ENCODE data around the gene SPRR2A. TPM values are rescaled to one million over a fixed set of nuclear protein-coding genes. Genes with fewer than 3 reads are reported as not detected.
"Not testable (repeated sequence)": the region's sequence is repeated elsewhere in the genome, so short reads cannot be mapped to it uniquely, and the experiment has no call there.

Gene SPRR2A
- total RNA-seq, 6 experiments from 2014 or later, result not detected

DNA sequence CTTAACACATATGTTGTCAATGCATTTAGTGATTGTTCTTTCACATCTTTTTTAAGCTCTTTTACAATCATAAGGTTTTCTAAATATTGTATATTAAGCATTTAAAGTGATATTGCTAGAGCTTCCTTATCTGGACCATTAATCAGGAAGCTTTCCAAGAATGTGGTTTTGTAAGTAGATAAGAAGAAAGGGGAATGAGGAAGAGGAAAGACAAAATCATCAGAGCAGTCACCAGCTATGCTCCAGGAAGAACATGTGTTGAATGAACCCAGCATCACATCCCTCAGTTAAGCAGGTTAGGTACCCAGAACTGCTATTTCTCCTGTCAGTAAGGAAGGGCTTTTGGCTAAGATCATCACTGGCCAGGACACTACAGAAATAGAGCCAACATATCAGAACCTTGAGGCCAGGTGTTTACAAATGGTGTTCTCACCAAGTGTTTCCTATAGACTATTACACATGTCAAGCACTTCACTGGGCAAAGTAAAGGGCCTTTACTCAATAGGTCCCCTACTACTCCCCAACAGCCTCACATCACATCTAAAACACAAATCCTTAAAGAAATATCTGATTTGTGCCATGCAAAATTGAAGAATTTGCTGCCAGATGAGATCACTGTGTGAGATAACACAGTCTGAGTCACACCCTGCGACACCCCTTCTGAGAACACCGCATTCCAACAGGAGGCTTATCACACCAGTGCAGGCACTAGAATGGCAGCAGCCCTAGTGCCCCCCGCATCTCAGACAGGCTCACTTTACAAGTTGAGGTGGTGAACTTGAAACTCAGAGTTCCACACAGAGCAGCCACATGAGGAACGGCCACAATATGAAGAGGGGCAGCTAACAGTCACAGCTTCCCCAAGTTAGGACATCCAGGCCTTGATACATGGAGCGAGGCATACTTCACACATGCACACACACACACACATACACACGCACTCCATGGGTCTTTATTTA, 1.8 kb upstream of the SPRR2A start:
- no peak for TF ChIP-seq CTCF (IDR thresholded peaks at IDR 0.05)
- Mint-ChIP-seq H3K27me3 (ENCODE audit: insufficient read depth) (peaks cover 2% of the 10 kb centered on the region; the same call in 1 of the 2 replicates), H3K9me3 (no peaks in the 10 kb centered on the region; the same call in 1 of the 2 replicates), H3K36me3 (ENCODE audit: low read depth) (no peaks in the 10 kb centered on the region), H3K27ac (no peak overlapping the region), H3K4me1 (ENCODE audit: low read depth) (no peaks in the 10 kb centered on the region), H3K4me3 (no peak overlapping the region)
- no peak for DNase-seq

GRCh38 chr1:153058154-153058553, 842 bp upstream of the SPRR2A start:
- Mint-ChIP-seq H3K9me3 (no peaks in the 10 kb centered on the region; the same call in 1 of the 2 replicates), H3K4me1 (ENCODE audit: low read depth) (no peaks in the 10 kb centered on the region), H3K27me3 (ENCODE audit: insufficient read depth) (peaks cover 2% of the 10 kb centered on the region; the same call in 1 of the 2 replicates), H3K4me3 (no peak overlapping the region), H3K36me3 (ENCODE audit: low read depth) (no peaks in the 10 kb centered on the region), H3K27ac (no peak overlapping the region)
- TF ChIP-seq CTCF (IDR thresholded peaks at IDR 0.05), result no peak
- DNase-seq, result no peak

GRCh38 chr1:153056111-153056510, 1.2 kb downstream of the SPRR2A start:
- not testable (repeated sequence) for H3K27ac Mint-ChIP-seq; H3K4me1 Mint-ChIP-seq (ENCODE audit: low read depth); H3K9me3 Mint-ChIP-seq; DNase-seq; H3K27me3 Mint-ChIP-seq (ENCODE audit: insufficient read depth); H3K4me3 Mint-ChIP-seq; H3K36me3 Mint-ChIP-seq (ENCODE audit: low read depth)

GRCh38 chr1:153049211-153049610, 8.1 kb downstream of the SPRR2A start:
- Mint-ChIP-seq H3K9me3 (peaks cover 17% of the 10 kb centered on the region), H3K27me3 (ENCODE audit: insufficient read depth) (no peaks in the 10 kb centered on the region), H3K4me3 (no peak overlapping the region), H3K4me1 (ENCODE audit: low read depth) (no peaks in the 10 kb centered on the region), H3K27ac (no peak overlapping the region), H3K36me3 (ENCODE audit: low read depth) (no peaks in the 10 kb centered on the region)
- DNase-seq, result no peak
- TF ChIP-seq CTCF (IDR thresholded peaks at IDR 0.05), result no peak

GRCh38 chr1:153040950-153041631, 16.2 kb downstream of the SPRR2A start, which contains the start of gene SPRR2D:
Gene SPRR2D (minus strand): TSS chr1:153041120. CDS start chr1:153040346, 774 bp downstream.
- Mint-ChIP-seq H3K4me3 (no peak within 1 kb of the TSS), H3K4me1 (ENCODE audit: low read depth) (no peaks in the 10 kb centered on the region), H3K9me3 (peaks cover 9% of the 10 kb centered on the region), H3K27ac (no peak within 1 kb of the TSS), H3K36me3 (ENCODE audit: low read depth) (no peaks in the 10 kb centered on the region), H3K27me3 (ENCODE audit: insufficient read depth) (no peaks in the 10 kb centered on the region)
- no peak for DNase-seq
- no peak for TF ChIP-seq CTCF (IDR thresholded peaks at IDR 0.05)
